Measurements from ENCODE around the gene RORB. TPM values are rescaled to one million over a fixed set of nuclear protein-coding genes. Genes with fewer than 3 reads are reported as not detected.

The RORB gene
- total RNA-seq, 2 donors from 2014 or later, result 0.81 to 0.85 TPM

GRCh38 chr9:74609671-74610405 is 112.7 kb downstream of the RORB start:
- H3K4me3 ChIP-seq, result no peak overlapping the region
- H3K27me3 ChIP-seq (replicated peaks; ENCODE audit: insufficient read depth), result no peaks in the 10 kb centered on the region
- TF ChIP-seq, protein P1, sequence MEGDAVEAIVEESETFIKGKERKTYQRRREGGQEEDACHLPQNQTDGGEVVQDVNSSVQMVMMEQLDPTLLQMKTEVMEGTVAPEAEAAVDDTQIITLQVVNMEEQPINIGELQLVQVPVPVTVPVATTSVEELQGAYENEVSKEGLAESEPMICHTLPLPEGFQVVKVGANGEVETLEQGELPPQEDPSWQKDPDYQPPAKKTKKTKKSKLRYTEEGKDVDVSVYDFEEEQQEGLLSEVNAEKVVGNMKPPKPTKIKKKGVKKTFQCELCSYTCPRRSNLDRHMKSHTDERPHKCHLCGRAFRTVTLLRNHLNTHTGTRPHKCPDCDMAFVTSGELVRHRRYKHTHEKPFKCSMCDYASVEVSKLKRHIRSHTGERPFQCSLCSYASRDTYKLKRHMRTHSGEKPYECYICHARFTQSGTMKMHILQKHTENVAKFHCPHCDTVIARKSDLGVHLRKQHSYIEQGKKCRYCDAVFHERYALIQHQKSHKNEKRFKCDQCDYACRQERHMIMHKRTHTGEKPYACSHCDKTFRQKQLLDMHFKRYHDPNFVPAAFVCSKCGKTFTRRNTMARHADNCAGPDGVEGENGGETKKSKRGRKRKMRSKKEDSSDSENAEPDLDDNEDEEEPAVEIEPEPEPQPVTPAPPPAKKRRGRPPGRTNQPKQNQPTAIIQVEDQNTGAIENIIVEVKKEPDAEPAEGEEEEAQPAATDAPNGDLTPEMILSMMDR (IDR thresholded peaks at IDR 0.05), result no peak
- no peak for ATAC-seq (ENCODE audit: insufficient number of reproducible peaks, low FRiP score, low read depth)
- DNase-seq (ENCODE audit: low spot score), result no peak
- H3K36me3 ChIP-seq, result no peaks in the 10 kb centered on the region
- H3K4me1 ChIP-seq (ENCODE audit: control insufficient read depth in 1 of 2, low read depth in 2 of 2), result no peaks in the 10 kb centered on the region
- H3K9me3 ChIP-seq, result no peaks in the 10 kb centered on the region
- no peak overlapping the region for H3K27ac ChIP-seq

GRCh38 chr9:74610523-74611061 is 113.5 kb downstream of the RORB start:
- Histone ChIP-seq H3K27ac (no peak overlapping the region), H3K4me1 (ENCODE audit: control insufficient read depth in 1 of 2, low read depth in 2 of 2) (no peaks in the 10 kb centered on the region), H3K36me3 (no peaks in the 10 kb centered on the region), H3K27me3 (replicated peaks; ENCODE audit: insufficient read depth) (no peaks in the 10 kb centered on the region), H3K9me3 (no peaks in the 10 kb centered on the region), H3K4me3 (no peak overlapping the region)
- TF ChIP-seq, protein P1 (IDR thresholded peaks at IDR 0.05), result no peak
- DNase-seq (ENCODE audit: low spot score), result no peak
- ATAC-seq (ENCODE audit: insufficient number of reproducible peaks, low FRiP score, low read depth), result no peak

DNA sequence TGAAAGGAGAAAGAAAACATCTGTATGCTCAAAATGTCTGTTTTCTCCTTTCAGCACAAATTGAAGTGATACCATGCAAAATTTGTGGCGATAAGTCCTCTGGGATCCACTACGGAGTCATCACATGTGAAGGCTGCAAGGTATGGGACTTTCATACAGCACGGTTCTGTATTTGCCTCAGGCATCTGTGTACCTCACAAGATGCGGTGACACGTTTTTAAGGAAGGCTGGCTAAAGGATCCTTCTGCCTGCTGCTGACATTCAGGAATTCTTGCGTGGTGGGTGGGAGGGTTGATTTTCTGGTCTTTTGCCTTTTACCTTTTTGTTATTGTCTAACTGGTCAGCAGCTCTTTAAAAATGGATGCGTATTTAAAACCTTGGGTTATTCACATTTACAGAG is 133.1 kb downstream of the RORB start:
- Histone ChIP-seq H3K4me1 (ENCODE audit: control insufficient read depth in 1 of 2, low read depth in 2 of 2) (no peaks in the 10 kb centered on the region), H3K27ac (no peak overlapping the region), H3K36me3 (no peaks in the 10 kb centered on the region), H3K4me3 (no peak overlapping the region), H3K27me3 (replicated peaks; ENCODE audit: insufficient read depth) (no peaks in the 10 kb centered on the region), H3K9me3 (no peaks in the 10 kb centered on the region)
- DNase-seq (ENCODE audit: low spot score) (no peak), ATAC-seq (ENCODE audit: insufficient number of reproducible peaks, low FRiP score, low read depth) (no peak)
- TF ChIP-seq, protein P1 (IDR thresholded peaks at IDR 0.05), result no peak

DNA sequence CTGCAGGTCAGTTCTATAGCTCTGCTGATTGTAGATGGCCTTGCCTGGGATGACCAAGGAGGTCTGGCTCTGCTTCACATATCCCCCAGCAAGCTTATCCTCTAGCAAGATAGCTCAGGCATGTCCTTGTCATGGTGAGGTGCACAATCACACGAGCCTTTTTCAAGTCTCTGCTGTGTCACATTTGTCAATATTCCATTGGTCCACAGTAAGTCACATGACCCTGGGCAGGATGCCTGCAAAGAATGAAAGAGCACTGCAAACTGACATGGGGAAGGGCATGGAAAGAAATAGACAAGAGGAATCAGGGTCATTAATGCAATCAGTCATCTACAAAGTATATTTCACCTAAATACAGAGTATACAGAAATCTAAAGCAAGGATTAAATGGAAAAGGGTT is 142.0 kb downstream of the RORB start:
- Histone ChIP-seq H3K9me3 (no peaks in the 10 kb centered on the region), H3K27ac (no peak overlapping the region), H3K4me3 (no peak overlapping the region), H3K4me1 (ENCODE audit: control insufficient read depth in 1 of 2, low read depth in 2 of 2) (no peaks in the 10 kb centered on the region), H3K27me3 (replicated peaks; ENCODE audit: insufficient read depth) (no peaks in the 10 kb centered on the region), H3K36me3 (no peaks in the 10 kb centered on the region)
- ATAC-seq (ENCODE audit: insufficient number of reproducible peaks, low FRiP score, low read depth) (no peak), DNase-seq (ENCODE audit: low spot score) (no peak)
- TF ChIP-seq, protein P1 (IDR thresholded peaks at IDR 0.05), result no peak

DNA sequence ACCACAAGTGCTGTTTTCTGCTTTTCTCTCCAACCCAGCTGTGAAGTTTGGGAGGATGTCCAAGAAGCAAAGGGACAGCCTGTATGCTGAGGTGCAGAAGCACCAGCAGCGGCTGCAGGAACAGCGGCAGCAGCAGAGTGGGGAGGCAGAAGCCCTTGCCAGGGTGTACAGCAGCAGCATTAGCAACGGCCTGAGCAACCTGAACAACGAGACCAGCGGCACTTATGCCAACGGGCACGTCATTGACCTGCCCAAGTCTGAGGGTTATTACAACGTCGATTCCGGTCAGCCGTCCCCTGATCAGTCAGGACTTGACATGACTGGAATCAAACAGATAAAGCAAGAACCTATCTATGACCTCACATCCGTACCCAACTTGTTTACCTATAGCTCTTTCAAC is 145.2 kb downstream of the RORB start:
- Histone ChIP-seq H3K36me3 (no peaks in the 10 kb centered on the region), H3K4me3 (no peak overlapping the region), H3K27me3 (replicated peaks; ENCODE audit: insufficient read depth) (no peaks in the 10 kb centered on the region), H3K4me1 (ENCODE audit: control insufficient read depth in 1 of 2, low read depth in 2 of 2) (no peaks in the 10 kb centered on the region), H3K9me3 (no peaks in the 10 kb centered on the region), H3K27ac (no peak overlapping the region)
- TF ChIP-seq, protein P1 (IDR thresholded peaks at IDR 0.05), result no peak
- ATAC-seq (ENCODE audit: insufficient number of reproducible peaks, low FRiP score, low read depth) (no peak), DNase-seq (ENCODE audit: low spot score) (no peak)
